SK-N-MC (cell line): ENCODE measurements around the gene MAGI2.

Source experiments
- EZH2 ChIP-seq: fragments of 200-600 bp; sonication (generic); IDR thresholded peaks from one replicate; pipeline ENCODE4 v1.6.1; 2017; ENCODE audit warnings: antibody characterized with exemption
- FOXP2 ChIP-seq: optimal IDR thresholded peaks from 2 replicates; pipeline ENCODE3; 2011; ENCODE audit warnings: mild to moderate bottlenecking, moderate library complexity; ENCODE audit not compliant: insufficient read depth; ENCODE audit errors: extremely low read length, control extremely low read depth
- POLR2AphosphoS5 ChIP-seq: IDR thresholded peaks from 2 replicates; pipeline ENCODE4 v1.6.1; 2012; ENCODE audit warnings: mild to moderate bottlenecking, low read depth, low read length, borderline replicate concordance

DNA sequence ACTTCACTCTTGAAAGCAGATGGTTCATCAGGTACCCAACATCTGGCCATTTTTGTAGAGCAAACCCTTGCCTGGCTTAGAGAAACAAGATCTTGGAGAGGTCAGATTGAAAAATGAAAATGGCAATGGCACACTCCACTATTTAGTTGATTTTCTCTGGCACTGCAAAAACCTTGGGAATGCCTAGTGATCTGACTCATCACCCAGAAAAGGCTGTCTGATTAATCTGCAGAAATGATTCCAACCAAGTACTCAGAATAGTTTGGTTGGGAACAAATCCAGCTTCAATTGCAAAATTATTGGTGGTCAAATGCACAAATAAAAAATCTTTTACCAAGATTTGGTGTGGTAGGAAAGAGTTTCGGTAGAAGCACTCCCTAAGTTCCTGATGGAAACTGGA, 1303.7 kb downstream of the MAGI2 start:
- TF ChIP-seq POLR2AphosphoS5 (no peak), EZH2 (no peak), FOXP2 (no peak)
